ENCODE measurements around the gene SCLY.

SCLY gene

DNA sequence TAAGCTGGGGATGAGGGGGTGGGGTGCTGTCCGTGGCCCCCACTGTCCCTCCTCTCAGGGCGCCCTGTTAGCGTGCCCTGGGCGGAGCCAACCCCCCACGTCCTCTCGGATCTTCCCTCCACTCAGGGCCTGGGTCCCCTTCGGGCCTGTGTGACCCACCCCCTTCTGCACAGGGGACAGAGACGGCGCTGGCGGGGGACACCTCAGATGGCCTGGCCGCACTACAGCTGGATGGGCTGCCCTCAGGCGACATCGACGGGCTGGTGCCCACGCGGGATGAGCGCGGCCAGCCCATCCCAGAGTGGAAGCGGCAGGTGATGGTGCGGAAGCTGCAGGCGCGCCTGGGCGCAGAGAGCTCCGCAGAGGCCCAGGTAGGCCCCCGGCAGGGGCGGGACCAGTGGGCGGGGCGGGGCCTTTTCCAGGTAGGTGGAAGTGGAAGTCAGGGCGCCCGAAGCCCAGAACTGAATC is 67.8 kb downstream of the SCLY start:
- DNase-seq: no peak

DNA sequence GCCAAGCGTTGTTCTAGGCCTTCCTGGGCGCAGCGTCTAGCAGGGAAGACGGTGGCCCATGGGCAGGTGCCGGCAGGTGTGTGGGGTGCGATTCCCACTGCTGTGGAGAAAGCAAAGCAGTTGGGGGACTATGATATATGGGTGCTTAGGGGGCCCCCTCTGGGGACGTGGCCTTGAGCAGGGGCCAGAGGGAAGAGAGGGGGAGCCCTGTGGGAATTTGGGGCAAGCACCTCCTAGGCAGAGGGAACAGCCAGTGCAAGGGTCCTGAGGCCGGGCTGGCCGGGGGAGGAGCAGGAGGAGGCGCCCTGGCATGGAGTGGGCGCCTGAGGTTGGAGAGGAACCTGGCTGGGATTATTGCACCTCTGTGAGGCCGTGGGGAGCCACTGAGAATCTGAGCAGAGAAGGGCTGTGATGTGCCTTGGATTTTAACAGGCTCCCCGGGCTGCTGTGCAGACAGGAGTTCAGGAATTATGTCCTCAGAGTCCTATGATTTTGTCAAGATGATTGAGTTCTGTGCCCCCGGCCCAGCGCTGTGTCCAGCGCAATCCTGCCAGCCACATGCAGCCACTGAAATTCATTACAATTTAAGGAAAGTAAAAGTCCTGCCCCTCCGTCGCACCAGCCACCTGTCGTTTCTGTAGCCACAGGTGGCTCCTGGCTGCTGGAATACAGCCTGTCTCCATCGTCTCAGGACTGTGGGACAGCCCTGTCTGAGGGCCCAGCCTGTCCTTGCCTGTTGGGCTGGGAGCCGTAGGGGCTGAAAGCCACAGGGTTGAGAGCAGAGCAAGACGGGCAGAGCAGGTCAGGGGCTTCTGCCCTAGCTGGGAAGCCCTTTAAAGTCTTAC is 68.6 kb downstream of the SCLY start:
- no peak for DNase-seq

GRCh38 chr2:238130111-238130695 is 69.4 kb downstream of the SCLY start:
- DNase-seq: no peak

GRCh38 chr2:238130696-238131628 is 70.2 kb downstream of the SCLY start:
- DNase-seq: no peak

DNA sequence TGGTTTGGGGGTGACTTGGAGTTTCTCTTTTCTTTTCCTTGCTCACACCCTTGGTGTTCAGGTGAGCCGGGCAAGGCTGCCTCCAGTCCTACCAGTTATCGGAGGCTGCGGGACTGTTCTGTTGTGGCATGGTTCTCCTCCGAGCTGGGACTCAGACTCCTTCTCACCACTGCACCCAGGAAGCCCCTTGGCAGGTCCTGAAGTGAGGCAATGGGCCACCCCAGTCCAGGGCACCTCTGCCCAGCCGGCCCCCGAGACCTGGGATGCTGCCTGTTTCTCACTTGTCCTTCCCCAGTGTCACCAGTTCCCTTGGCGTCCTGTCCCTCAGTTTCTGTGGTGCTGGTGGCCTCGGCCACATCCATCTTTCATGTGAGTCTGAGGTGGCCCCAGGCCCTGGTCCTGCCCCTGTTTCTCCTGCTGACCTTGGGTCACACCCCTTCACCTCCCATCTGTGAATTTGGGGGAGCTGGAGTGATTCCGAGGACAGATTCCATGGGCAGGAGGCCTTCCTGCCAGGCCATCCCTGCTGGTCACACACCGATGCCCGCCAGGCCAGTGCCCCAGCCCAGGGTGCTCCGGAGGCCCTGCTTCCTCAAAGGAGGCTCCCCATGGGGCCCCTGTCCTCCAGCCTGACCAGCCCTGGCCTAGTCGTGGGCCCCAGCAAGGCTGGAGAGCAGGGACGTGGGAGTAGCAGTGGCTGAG is 71.1 kb downstream of the SCLY start:
- DNase-seq: no peak

GRCh38 chr2:238132463-238133450 is 72.0 kb downstream of the SCLY start:
- DNase-seq: no peak

DNA sequence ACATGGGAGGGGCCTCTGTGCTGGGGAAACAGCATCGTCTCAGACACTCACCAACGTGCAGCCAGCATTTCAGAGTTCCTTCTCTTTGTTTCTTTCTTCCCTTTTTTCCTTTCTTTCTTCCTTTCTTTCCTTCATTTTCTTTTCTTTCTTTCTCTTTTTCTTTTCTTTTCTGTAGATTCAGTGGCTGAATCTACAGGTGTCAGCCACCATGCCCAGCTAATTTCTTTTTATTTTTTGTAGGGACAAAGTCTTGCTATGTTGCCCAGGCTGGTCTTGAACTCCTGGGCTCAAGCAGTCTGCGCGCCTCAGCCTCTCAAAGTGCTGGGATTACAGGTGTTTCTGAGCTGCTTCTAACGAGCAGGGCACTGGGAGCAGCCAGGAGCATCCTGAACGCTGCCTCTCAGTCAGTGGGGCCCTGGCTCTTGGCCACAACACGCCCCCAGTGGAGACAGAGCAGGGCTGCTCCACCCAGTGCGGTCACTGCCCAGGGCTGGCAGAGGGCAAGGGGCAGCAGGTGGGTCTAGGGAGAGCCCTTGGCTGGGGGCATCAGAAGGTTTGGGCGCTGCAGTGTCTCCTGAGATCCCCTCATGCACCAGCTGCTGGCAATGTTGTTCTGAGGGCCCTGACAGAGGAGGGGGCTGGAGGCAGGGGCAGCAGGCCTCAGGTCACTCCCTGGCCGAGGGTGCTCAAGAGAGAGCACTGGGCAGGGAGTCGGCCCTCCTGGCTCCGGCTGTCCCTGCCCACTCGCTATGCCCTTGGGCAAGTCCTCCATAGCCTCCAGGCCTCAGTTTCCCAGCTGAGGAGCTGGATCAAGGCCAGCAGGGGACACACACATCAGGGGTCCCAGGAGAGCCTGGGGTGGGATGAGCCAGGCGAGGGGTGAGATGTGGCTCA is 72.9 kb downstream of the SCLY start:
- no peak for DNase-seq

DNA sequence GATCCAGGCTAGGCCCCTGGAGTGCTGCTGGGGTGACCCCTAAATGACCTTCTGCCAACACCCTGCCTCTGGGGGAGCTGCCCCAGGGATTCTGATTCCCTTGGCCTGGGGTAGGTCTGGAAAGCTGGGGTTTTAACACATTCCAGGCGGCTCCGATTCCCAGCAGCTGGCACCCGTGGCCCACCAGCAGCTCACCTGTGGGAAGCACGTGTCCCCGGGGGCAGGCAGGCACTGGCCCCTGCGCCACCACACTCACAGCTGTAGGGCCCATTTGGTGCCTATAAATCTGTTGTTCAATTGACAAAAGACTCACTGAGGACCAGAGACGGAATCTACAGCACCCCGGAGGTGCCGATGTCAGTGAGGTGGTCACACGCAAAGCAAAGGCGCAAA is 73.6 kb downstream of the SCLY start:
- no peak for DNase-seq

DNA sequence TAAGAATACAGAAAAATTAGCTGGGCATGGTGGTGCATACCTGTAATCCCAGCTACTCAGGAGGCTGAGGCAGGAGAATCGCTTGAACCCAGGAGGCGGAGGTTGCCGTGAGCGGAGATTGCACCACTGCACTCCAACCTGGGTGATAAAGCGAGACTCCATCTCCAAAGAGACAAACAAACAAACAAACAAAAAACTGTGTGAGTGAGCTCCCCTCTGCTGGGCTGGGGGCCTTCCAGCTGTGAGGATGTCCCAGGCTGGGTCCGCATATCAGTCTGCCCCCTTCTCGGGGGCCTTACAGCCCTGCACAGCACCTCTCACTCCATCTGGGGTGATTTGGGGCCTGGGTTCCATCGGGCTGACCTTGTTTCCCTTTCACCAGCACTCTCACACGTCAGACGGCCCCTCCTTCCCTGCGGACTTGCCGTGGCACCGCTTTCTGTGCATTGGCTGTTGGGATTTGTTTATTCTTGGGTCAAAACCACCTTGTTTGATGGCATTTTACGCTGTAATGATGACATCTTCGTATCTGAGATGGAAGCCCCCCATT is 74.9 kb downstream of the SCLY start:
- DNase-seq: no peak

DNA sequence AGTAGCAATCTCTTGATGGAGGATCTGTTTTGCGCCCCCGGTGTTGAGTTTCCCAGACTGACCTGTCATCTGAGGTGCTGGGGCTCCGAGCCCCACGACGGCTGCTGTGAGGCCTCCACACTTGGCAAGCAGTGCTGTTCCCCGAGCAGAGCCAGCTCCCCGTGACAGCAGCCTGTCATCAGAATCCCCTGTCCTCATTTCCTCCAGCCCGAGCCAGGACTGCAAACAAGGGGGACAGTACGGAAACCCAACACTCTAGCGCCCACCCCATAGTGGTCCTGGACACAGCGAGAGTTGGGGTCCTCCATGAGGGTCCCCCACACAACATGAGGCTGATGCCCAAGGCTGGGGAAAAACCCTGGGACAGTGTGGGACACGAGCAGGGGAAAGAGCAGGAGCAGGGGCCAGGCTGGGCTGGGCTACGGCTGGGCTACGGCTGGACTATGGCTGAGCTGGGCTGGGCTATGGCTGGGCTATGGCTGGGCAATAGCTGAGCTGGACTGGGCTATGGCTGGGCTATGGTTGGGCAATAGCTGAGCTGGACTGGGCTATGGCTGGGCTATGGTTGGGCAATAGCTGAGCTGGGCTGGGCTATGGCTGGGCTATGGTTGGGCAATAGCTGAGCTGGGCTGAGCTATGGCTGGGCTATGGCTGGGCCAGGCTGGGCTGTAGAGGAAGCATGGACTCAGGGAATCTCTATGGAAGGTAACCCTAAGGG is 76.2 kb downstream of the SCLY start:
- DNase-seq: peak; percentile 2 to 77

- DNase-seq: no peak
Observed at GRCh38 chr2:238137885-238138284, 77.1 kb downstream of the SCLY start.

DNA sequence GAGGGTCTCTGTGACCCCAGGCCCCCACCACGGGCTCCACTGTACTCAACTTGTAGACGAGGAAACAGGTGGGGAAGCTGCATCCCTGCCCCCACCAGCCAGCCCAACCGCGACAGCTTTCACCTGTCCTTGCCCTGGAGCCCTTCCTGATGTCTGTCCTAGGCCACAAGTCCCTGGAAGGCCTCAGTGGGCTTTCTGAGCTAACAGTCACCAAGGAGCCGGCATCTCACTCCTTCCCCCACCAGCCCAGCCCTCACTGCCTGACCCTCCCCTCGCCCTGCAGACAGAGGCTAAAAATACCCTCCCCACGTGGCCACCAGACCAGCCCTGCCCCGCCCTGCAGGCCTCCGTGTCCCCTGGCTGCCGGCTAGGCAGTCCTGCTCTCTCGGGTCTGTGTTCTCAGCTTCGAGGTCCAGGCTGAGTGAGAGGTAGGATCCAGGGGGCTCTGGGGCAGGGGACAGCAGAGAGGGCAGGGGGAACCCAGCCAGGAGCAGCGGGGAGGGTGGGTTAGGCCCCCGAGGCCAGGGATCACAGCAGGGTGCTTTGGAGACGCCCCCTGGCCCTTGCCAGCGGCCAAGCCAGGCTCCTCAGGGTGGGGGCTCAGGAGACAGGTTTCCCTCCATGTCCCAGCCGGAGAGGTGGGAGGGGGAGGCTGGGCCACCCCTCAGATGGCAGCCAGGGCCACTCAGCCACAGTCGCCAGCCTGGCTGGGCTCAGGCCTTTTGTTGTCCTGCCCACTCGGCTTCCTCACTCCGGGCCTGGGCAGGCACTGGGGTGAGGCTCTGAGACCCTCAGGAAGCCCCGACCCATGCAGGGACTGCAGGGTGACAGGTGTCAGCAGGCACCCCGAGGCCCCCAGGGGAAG is 77.8 kb downstream of the SCLY start, which contains the start of gene KLHL30:
Gene KLHL30, plus strand, starts transcription at position 338 of the 865 bp plus-strand sequence. CDS start 2,087 bp downstream, outside the sequence.
- DNase-seq: no peak

DNA sequence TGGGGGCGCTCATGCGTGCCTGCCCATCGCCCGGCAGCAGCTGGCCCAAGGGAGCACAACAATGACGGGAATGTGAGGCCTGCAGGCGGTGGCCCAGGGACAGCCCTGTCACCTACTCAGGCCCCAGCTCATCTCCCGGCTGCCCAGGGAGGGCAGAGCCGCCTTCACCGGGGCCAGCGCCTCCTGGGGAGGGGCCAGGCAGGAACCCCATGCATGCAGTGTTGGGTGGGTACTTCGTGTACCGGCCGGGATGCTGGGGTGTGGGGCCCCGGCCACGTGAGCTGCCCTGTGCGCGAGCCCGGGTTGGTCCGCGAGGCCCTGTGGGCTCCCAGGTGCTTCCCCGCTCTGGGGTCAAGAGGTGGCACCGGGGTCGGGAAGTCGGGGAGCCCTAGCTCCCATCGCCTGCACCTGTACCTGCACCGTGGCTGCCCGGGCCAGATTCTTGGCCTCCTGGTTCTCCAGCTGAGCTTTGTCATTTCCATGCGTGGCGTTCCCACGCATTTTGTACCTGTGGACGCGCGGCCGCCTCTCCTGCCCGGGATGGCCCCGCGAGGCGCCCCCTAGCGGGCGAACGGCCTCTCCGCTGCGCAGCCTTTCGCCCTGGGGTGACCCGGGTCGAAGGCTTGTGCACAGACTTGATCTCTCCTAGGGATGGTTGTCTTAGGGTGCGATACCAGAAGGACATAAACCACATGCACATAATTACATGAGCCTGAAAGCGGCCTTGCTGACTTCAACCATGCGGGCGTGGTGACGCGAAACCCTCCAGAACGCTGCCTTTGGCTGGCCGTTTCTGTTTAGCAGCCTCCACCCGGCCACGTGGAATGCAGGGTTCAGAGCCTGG is 78.6 kb downstream of the SCLY start:
- DNase-seq: no peak

GRCh38 chr2:238140040-238140439 is 79.2 kb downstream of the SCLY start:
- no peak for DNase-seq

GRCh38 chr2:238140721-238141540 is 80.1 kb downstream of the SCLY start:
- no peak for DNase-seq
